ENCODE data around the gene OVAAL.

OVAAL gene

GRCh38 chr1:180595966-180596365, 37.2 kb downstream of the OVAAL start:
- no peaks in the 10 kb centered on the region for H3K79me2 ChIP-seq (ENCODE audit: insufficient read depth, low read length)
- TF ChIP-seq CTCF (IDR thresholded peaks at IDR 0.05; ENCODE audit: insufficient read depth, low read length, poor library complexity, severe bottlenecking) (no peak), EZH2phosphoT487 (conservative IDR thresholded peaks at IDR 0.05; ENCODE audit: low read length) (no peak)
- no peak overlapping the region for H3K9ac ChIP-seq (ENCODE audit: low read length)
- no peaks in the 10 kb centered on the region for H3K9me2 ChIP-seq (replicated peaks; ENCODE audit: insufficient read depth, low read length)
- H3K4me3 ChIP-seq (ENCODE audit: insufficient read depth, low read length, poor library complexity, severe bottlenecking), result no peak overlapping the region
- H3K27me3 ChIP-seq (ENCODE audit: low read length), result no peaks in the 10 kb centered on the region
- H3K9me3 ChIP-seq (ENCODE audit: insufficient read depth, low read length), result no peaks in the 10 kb centered on the region
- H3K36me3 ChIP-seq (ENCODE audit: low read length), result no peaks in the 10 kb centered on the region
- no peak overlapping the region for H2AFZ ChIP-seq (ENCODE audit: low read depth, low read length, severe bottlenecking)
- no peak overlapping the region for H3K27ac ChIP-seq (ENCODE audit: low read depth, low read length)
- H3K4me2 ChIP-seq (ENCODE audit: low read depth, low read length, poor library complexity, severe bottlenecking), result no peak overlapping the region
- no peaks in the 10 kb centered on the region for H4K20me1 ChIP-seq (ENCODE audit: low read depth, low read length)
- no peaks in the 10 kb centered on the region for H3F3A ChIP-seq (ENCODE audit: insufficient read depth)

GRCh38 chr1:180597520-180597919, 38.8 kb downstream of the OVAAL start:
- no peak overlapping the region for H3K27ac ChIP-seq (ENCODE audit: low read depth, low read length)
- no peaks in the 10 kb centered on the region for H3F3A ChIP-seq (ENCODE audit: insufficient read depth)
- no peaks in the 10 kb centered on the region for H3K79me2 ChIP-seq (ENCODE audit: insufficient read depth, low read length)
- no peaks in the 10 kb centered on the region for H4K20me1 ChIP-seq (ENCODE audit: low read depth, low read length)
- H3K36me3 ChIP-seq (ENCODE audit: low read length), result no peaks in the 10 kb centered on the region
- no peak overlapping the region for H3K4me3 ChIP-seq (ENCODE audit: insufficient read depth, low read length, poor library complexity, severe bottlenecking)
- H3K27me3 ChIP-seq (ENCODE audit: low read length), result no peaks in the 10 kb centered on the region
- no peaks in the 10 kb centered on the region for H3K9me3 ChIP-seq (ENCODE audit: insufficient read depth, low read length)
- H2AFZ ChIP-seq (ENCODE audit: low read depth, low read length, severe bottlenecking), result no peak overlapping the region
- TF ChIP-seq CTCF (IDR thresholded peaks at IDR 0.05; ENCODE audit: insufficient read depth, low read length, poor library complexity, severe bottlenecking) (no peak), EZH2phosphoT487 (conservative IDR thresholded peaks at IDR 0.05; ENCODE audit: low read length) (no peak)
- H3K9me2 ChIP-seq (replicated peaks; ENCODE audit: insufficient read depth, low read length), result no peaks in the 10 kb centered on the region
- H3K9ac ChIP-seq (ENCODE audit: low read length), result no peak overlapping the region
- H3K4me2 ChIP-seq (ENCODE audit: low read depth, low read length, poor library complexity, severe bottlenecking), result no peak overlapping the region

GRCh38 chr1:180598333-180598974, 39.7 kb downstream of the OVAAL start:
- no peaks in the 10 kb centered on the region for H3K79me2 ChIP-seq (ENCODE audit: insufficient read depth, low read length)
- TF ChIP-seq CTCF (IDR thresholded peaks at IDR 0.05; ENCODE audit: insufficient read depth, low read length, poor library complexity, severe bottlenecking) (no peak), EZH2phosphoT487 (conservative IDR thresholded peaks at IDR 0.05; ENCODE audit: low read length) (no peak)
- no peak overlapping the region for H2AFZ ChIP-seq (ENCODE audit: low read depth, low read length, severe bottlenecking)
- no peaks in the 10 kb centered on the region for H3K36me3 ChIP-seq (ENCODE audit: low read length)
- no peaks in the 10 kb centered on the region for H3K9me2 ChIP-seq (replicated peaks; ENCODE audit: insufficient read depth, low read length)
- H3K4me3 ChIP-seq (ENCODE audit: insufficient read depth, low read length, poor library complexity, severe bottlenecking), result no peak overlapping the region
- no peaks in the 10 kb centered on the region for H4K20me1 ChIP-seq (ENCODE audit: low read depth, low read length)
- no peak overlapping the region for H3K27ac ChIP-seq (ENCODE audit: low read depth, low read length)
- H3K9ac ChIP-seq (ENCODE audit: low read length), result no peak overlapping the region
- H3K4me2 ChIP-seq (ENCODE audit: low read depth, low read length, poor library complexity, severe bottlenecking), result no peak overlapping the region
- H3F3A ChIP-seq (ENCODE audit: insufficient read depth), result no peaks in the 10 kb centered on the region
- H3K9me3 ChIP-seq (ENCODE audit: insufficient read depth, low read length), result no peaks in the 10 kb centered on the region
- no peaks in the 10 kb centered on the region for H3K27me3 ChIP-seq (ENCODE audit: low read length)

All from SU-DHL-6 (cell line).